Measurements from ENCODE around the gene ZNF214. TPM values are rescaled to one million over a fixed set of nuclear protein-coding genes. Genes with fewer than 3 reads are reported as not detected.

The ZNF214 gene
- 1 to 10 TPM in 4 of 9 donors, under 1 TPM in 5; 0.69 to 2.0 (median 0.98) TPM for total RNA-seq
- polyA plus RNA-seq = under 1 TPM; 0.23 to 0.91 TPM
- long read RNA-seq, donor 1 = 0 reads
- long read RNA-seq, donor 2, partial matches to known transcripts = 0 of 2 reads
- long read RNA-seq, donor 2, other reads (novel, unspliced or antisense) = 1 of 2 reads
- long read RNA-seq, donor 3, partial matches to known transcripts = 0 of 1 reads
- long read RNA-seq, donor 3, other reads (novel, unspliced or antisense) = 0 of 1 reads

- peak; percentile 90 to 93 (median 92) for DNase-seq
- Histone ChIP-seq H3K27me3 (peaks cover 0 to 6% (median 0%) of the 10 kb centered on the region in 9 donors), H3K9me3 (no peaks in the 10 kb centered on the region), H3K4me3 (peak within 1 kb of the TSS; percentile 35 to 81 (median 64)), H3K4me1 (peaks cover 0 to 19% (median 8%) of the 10 kb centered on the region in 12 donors), H3K27ac (peak within 1 kb of the TSS in 9 of 12 donors; percentile 30 to 84 (median 59)), H3K36me3 (no peaks in the 10 kb centered on the region)
- TF ChIP-seq POLR2A (IDR thresholded peaks at IDR 0.05) (no peak), CTCF (IDR thresholded peaks at IDR 0.05) (no peak)
- peak; percentile 96 to 100 (median 100) for ATAC-seq
- WGBS, 4 donors = 1 to 5% (median 2%) methylated on average over 24 to 47 of the region's 47 CpGs
- intact Hi-C loops (cut with DNase I) = no loop called here
Measured at GRCh38 chr11:7020183-7020917, at the start of gene ZNF214, which contains the start of gene NLRP14. TSS of gene ZNF214 (minus strand) at chr11:7020346. CDS start at chr11:7002835, 17,511 bp downstream. TSS of gene NLRP14 (plus strand) at chr11:7020479. CDS start at chr11:7038587, 18,108 bp downstream.

DNA sequence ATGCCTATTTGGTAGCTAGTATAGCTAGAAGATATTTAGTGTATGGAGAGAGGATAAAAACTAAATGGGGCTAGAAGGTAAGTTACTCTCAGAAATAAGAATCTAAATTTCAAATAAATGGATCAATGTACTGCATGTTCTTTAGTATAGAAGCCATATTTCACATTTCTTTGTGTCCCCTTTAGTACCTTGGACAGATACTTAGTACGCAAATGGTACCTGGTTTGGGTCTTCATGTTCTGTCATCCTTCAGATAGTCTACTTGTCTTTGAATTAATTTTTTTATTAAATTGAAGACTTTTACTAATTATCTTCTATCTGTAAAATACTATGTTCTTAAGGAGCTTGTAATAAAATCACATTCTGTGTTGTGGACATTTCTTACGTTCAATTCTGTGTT, 42.4 kb upstream of the ZNF214 start:
- DNase-seq (no peak), ATAC-seq (no peak)
- Histone ChIP-seq H3K4me3 (no peak overlapping the region), H3K9me3 (no peaks in the 10 kb centered on the region), H3K27me3 (no peaks in the 10 kb centered on the region), H3K36me3 (no peaks in the 10 kb centered on the region), H3K27ac (no peak overlapping the region), H3K4me1 (peaks cover 0 to 18% (median 3%) of the 10 kb centered on the region in 12 donors)
- 87 to 93% (median 87%) methylated on average over 2 of the region's 2 CpGs for WGBS, 4 donors
- intact Hi-C loops (cut with DNase I) = no loop called here
- no peak for TF ChIP-seq CTCF (IDR thresholded peaks at IDR 0.05)
- TF ChIP-seq POLR2A (IDR thresholded peaks at IDR 0.05) = no peak

DNA sequence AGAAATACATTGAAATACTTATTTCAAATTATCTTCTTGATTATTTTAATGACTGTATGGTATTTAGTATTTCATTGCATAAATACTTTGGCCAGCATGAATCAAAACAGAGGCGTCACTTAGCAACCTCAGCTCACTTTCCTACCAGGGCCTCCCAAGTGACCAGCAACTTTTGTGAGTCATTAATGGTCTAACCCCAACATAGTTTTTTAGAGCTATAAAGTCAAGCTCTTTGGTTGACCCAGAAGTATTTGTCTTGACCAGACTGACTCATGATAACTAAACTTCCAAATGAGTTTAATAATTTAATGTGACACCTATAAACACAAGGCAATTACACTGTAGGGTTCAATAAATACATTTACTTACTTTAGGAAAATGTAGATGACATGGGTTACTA, 40.7 kb upstream of the ZNF214 start:
- WGBS, 4 donors = 52 to 71% (median 65%) methylated on average over 1 of the region's 1 CpG
- DNase-seq = no peak
- intact Hi-C loops (cut with DNase I) = no loop called here
- no peaks in the 10 kb centered on the region for H3K27me3 ChIP-seq
- no peak overlapping the region for H3K27ac ChIP-seq
- H3K4me1 ChIP-seq = peaks cover 0 to 19% (median 5%) of the 10 kb centered on the region in 12 donors
- TF ChIP-seq CTCF (IDR thresholded peaks at IDR 0.05) = no peak
- no peak for TF ChIP-seq POLR2A (IDR thresholded peaks at IDR 0.05)
- no peak overlapping the region for H3K4me3 ChIP-seq
- peak in 2 of 4 donors; percentile 48 to 80 for ATAC-seq
- no peaks in the 10 kb centered on the region for H3K36me3 ChIP-seq
- H3K9me3 ChIP-seq = no peaks in the 10 kb centered on the region

DNA sequence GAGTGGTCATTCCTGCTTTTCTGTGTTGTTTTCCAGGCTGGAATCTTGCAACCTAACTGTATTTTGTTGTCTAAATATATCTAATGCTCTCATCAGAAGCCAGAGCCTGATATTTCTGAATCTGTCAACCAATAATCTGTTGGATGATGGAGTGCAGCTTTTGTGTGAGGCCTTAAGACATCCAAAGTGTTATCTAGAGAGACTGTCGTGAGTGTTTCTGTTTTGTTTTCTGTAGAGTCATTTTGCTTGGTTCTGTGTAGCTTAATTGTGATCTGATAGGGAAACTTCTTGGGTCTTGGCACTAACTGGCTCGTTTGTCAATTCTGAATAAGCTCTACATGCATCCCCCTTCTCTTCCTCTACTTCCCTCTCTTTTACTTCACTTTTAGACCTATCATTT, 37.5 kb upstream of the ZNF214 start:
- WGBS, 4 donors = 10 to 22% (median 14%) methylated on average over 2 of the region's 2 CpGs
- no peak for ATAC-seq
- Histone ChIP-seq H3K27ac (no peak overlapping the region), H3K4me3 (no peak overlapping the region), H3K4me1 (peaks cover 0 to 19% (median 5%) of the 10 kb centered on the region in 12 donors), H3K9me3 (no peaks in the 10 kb centered on the region), H3K36me3 (no peaks in the 10 kb centered on the region), H3K27me3 (no peaks in the 10 kb centered on the region)
- DNase-seq = no peak
- intact Hi-C loops (cut with DNase I) = no loop called here
- TF ChIP-seq POLR2A (IDR thresholded peaks at IDR 0.05) = no peak
- TF ChIP-seq CTCF (IDR thresholded peaks at IDR 0.05) = no peak
